Activated naive CD4-positive, alpha-beta T cell treated with anti-CD3 and anti-CD28 coated beads, Interleukin-2, amount 50 U/mL, for 72 hours (primary cell): Measurements from ENCODE around the gene SLC6A18. TPM values are rescaled to one million over a fixed set of nuclear protein-coding genes. Genes with fewer than 3 reads are reported as not detected.
A peak's percentile ranks its signal among the peaks of the same experiment; 100 is the strongest.

Source experiments
- ATAC-seq, 2 donors: fragments of 150-1000 bp; cut with Tn5 transposase; 2 replicates each; pipeline ENCODE4 v1.10.0; 2021; ENCODE audit warnings: mild to moderate bottlenecking in 2 of 2, moderate library complexity in 2 of 2
- DNase-seq, 2 donors: peaks; one replicate each; pipeline ENCODE4 v3.0.0; 2021 to 2022; ENCODE audit warnings: low spot score in 2 of 2
- H3K27ac Mint-ChIP-seq, 2 donors: one replicate each; pipeline ENCODE4 v1.8.0; 2022; ENCODE audit warnings: mild to moderate bottlenecking in 2 of 2, mixed read lengths in 2 of 2
- H3K36me3 Mint-ChIP-seq, 2 donors: one replicate each; pipeline ENCODE4 v1.8.0; 2022; ENCODE audit warnings: mixed read lengths in 2 of 2
- H3K9me3 Mint-ChIP-seq, 2 donors: one replicate each; pipeline ENCODE4 v1.8.0; 2022; ENCODE audit warnings: mixed read lengths in 2 of 2
- total RNA-seq, 2 donors: library from RNA; stranded (reverse); gene quantifications; one replicate each; pipeline ENCODE4 v1.2.3, GENCODE V29; 2022

SLC6A18 gene
- total RNA-seq, 2 donors from 2014 or later: not detected

GRCh38 chr5:1208743-1209488 is 16.3 kb upstream of the SLC6A18 start:
- DNase-seq (no peak), ATAC-seq (no peak)
- H3K9me3 Mint-ChIP-seq: no peaks in the 10 kb centered on the region
- no peak overlapping the region for H3K27ac Mint-ChIP-seq
- H3K36me3 Mint-ChIP-seq: no peaks in the 10 kb centered on the region

- ATAC-seq (no peak), DNase-seq (no peak)
- H3K27ac Mint-ChIP-seq: peak overlapping the region in 1 of 2 donors; percentile 1
- no peaks in the 10 kb centered on the region for H3K9me3 Mint-ChIP-seq
- H3K36me3 Mint-ChIP-seq: no peaks in the 10 kb centered on the region
These were observed 15.7 kb upstream of the SLC6A18 start for GRCh38 chr5:1209489-1209852.

GRCh38 chr5:1209896-1210776 is 15.0 kb upstream of the SLC6A18 start:
- Mint-ChIP-seq H3K36me3 (no peaks in the 10 kb centered on the region), H3K9me3 (no peaks in the 10 kb centered on the region), H3K27ac (no peak overlapping the region)
- ATAC-seq (no peak), DNase-seq (no peak)

- no peak overlapping the region for H3K27ac Mint-ChIP-seq
- no peak for ATAC-seq
- no peak for DNase-seq
- H3K36me3 Mint-ChIP-seq: no peaks in the 10 kb centered on the region
- H3K9me3 Mint-ChIP-seq: no peaks in the 10 kb centered on the region
These were observed 14.3 kb upstream of the SLC6A18 start for GRCh38 chr5:1210832-1211251.

GRCh38 chr5:1211701-1212100 is 13.5 kb upstream of the SLC6A18 start:
- no peaks in the 10 kb centered on the region for H3K36me3 Mint-ChIP-seq
- no peak for ATAC-seq
- no peaks in the 10 kb centered on the region for H3K9me3 Mint-ChIP-seq
- H3K27ac Mint-ChIP-seq: no peak overlapping the region
- no peak for DNase-seq

GRCh38 chr5:1212271-1212670 is 12.9 kb upstream of the SLC6A18 start:
- no peak for ATAC-seq
- Mint-ChIP-seq H3K36me3 (no peaks in the 10 kb centered on the region), H3K27ac (no peak overlapping the region), H3K9me3 (no peaks in the 10 kb centered on the region)
- no peak for DNase-seq

- H3K36me3 Mint-ChIP-seq: no peaks in the 10 kb centered on the region
- no peak for ATAC-seq
- no peaks in the 10 kb centered on the region for H3K9me3 Mint-ChIP-seq
- no peak for DNase-seq
- H3K27ac Mint-ChIP-seq: no peak overlapping the region
These were observed 12.3 kb upstream of the SLC6A18 start for GRCh38 chr5:1212881-1213280.

- ATAC-seq (no peak), DNase-seq (no peak)
- Mint-ChIP-seq H3K9me3 (no peaks in the 10 kb centered on the region), H3K36me3 (no peaks in the 10 kb centered on the region), H3K27ac (no peak overlapping the region)
These were observed 11.5 kb upstream of the SLC6A18 start for GRCh38 chr5:1213508-1214162.

- ATAC-seq: no peak
- DNase-seq: no peak
- Mint-ChIP-seq H3K36me3 (no peaks in the 10 kb centered on the region), H3K27ac (no peak overlapping the region), H3K9me3 (no peaks in the 10 kb centered on the region)
These were observed 10.8 kb upstream of the SLC6A18 start for GRCh38 chr5:1214163-1214935.

- H3K36me3 Mint-ChIP-seq: no peaks in the 10 kb centered on the region
- H3K9me3 Mint-ChIP-seq: no peaks in the 10 kb centered on the region
- ATAC-seq: no peak
- DNase-seq: no peak
- H3K27ac Mint-ChIP-seq: no peak overlapping the region
These were observed 10.3 kb upstream of the SLC6A18 start for GRCh38 chr5:1214936-1215220.

GRCh38 chr5:1215320-1216096 is 9.7 kb upstream of the SLC6A18 start:
- DNase-seq (no peak), ATAC-seq (no peak)
- no peaks in the 10 kb centered on the region for H3K36me3 Mint-ChIP-seq
- no peaks in the 10 kb centered on the region for H3K9me3 Mint-ChIP-seq
- H3K27ac Mint-ChIP-seq: no peak overlapping the region

GRCh38 chr5:1216211-1216917 is 8.8 kb upstream of the SLC6A18 start:
- ATAC-seq: no peak

GRCh38 chr5:1216918-1217295 is 8.3 kb upstream of the SLC6A18 start:
- no peaks in the 10 kb centered on the region for H3K9me3 Mint-ChIP-seq
- no peak overlapping the region for H3K27ac Mint-ChIP-seq
- ATAC-seq (no peak), DNase-seq (no peak)
- no peaks in the 10 kb centered on the region for H3K36me3 Mint-ChIP-seq

More at GRCh38 chr5:1216211-1216917, 8.8 kb upstream of the SLC6A18 start:
- Mint-ChIP-seq H3K36me3 (no peaks in the 10 kb centered on the region), H3K27ac (no peak overlapping the region), H3K9me3 (no peaks in the 10 kb centered on the region)
- DNase-seq: no peak

GRCh38 chr5:1217596-1218206 is 7.5 kb upstream of the SLC6A18 start:
- DNase-seq: no peak

GRCh38 chr5:1218351-1219080 is 6.7 kb upstream of the SLC6A18 start:
- Mint-ChIP-seq H3K9me3 (peaks cover 0 to 5% of the 10 kb centered on the region in 2 donors), H3K36me3 (no peaks in the 10 kb centered on the region), H3K27ac (no peak overlapping the region)
- ATAC-seq: no peak
- no peak for DNase-seq

More at GRCh38 chr5:1217596-1218206, 7.5 kb upstream of the SLC6A18 start:
- no peak for ATAC-seq
- Mint-ChIP-seq H3K27ac (peak overlapping the region in 1 of 2 donors; percentile 68), H3K36me3 (no peaks in the 10 kb centered on the region), H3K9me3 (peaks cover 0 to 5% of the 10 kb centered on the region in 2 donors)
